H9 (cell line): Measurements from ENCODE around the gene C1QBP. TPM values are rescaled to one million over a fixed set of nuclear protein-coding genes. Genes with fewer than 3 reads are reported as not detected.

Source experiments
- DNase-seq: peaks from one replicate; pipeline ENCODE4 v3.0.0-alpha.2; 2017
- H2AFZ ChIP-seq: one replicate; pipeline ENCODE4 v1.6.1; 2013; ENCODE audit warnings: mild to moderate bottlenecking, low read length, control low read depth, moderate library complexity
- H2AK5ac ChIP-seq: 2 replicates; pipeline ENCODE4 v1.6.1; 2013; ENCODE audit warnings: low read length, control low read depth, mixed read lengths; ENCODE audit not compliant: insufficient read length
- H2BK120ac ChIP-seq: one replicate; pipeline ENCODE4 v1.6.1; 2013; ENCODE audit warnings: low read depth, mild to moderate bottlenecking, low read length, control low read depth, inconsistent platforms; ENCODE audit not compliant: poor library complexity, severe bottlenecking
- H2BK12ac ChIP-seq: 2 replicates; pipeline ENCODE4 v1.6.1; 2013; ENCODE audit warnings: low read length, control low read depth, mixed read lengths, low read depth; ENCODE audit not compliant: insufficient read length
- H2BK15ac ChIP-seq: 2 replicates; pipeline ENCODE4 v1.6.1; 2013; ENCODE audit warnings: low read depth, low read length, control low read depth
- H2BK20ac ChIP-seq: one replicate; pipeline ENCODE4 v1.6.1; 2013; ENCODE audit warnings: low read depth, mild to moderate bottlenecking, low read length, control low read depth, inconsistent platforms; ENCODE audit not compliant: poor library complexity, severe bottlenecking
- H2BK5ac ChIP-seq: 2 replicates; pipeline ENCODE4 v1.6.1; 2013; ENCODE audit warnings: low read length, control low read depth, mixed read lengths; ENCODE audit not compliant: insufficient read length
- H3K14ac ChIP-seq: 2 replicates; pipeline ENCODE4 v1.6.1; 2013; ENCODE audit warnings: low read length, control low read depth; ENCODE audit not compliant: insufficient read depth
- H3K18ac ChIP-seq: 2 replicates; pipeline ENCODE4 v1.6.1; 2013; ENCODE audit warnings: low read depth, mild to moderate bottlenecking, mixed read lengths, low read length, control low read depth; ENCODE audit not compliant: insufficient read length
- H3K23ac ChIP-seq: 2 replicates; pipeline ENCODE4 v1.6.1; 2013; ENCODE audit warnings: low read length, control low read depth, mixed read lengths, low read depth; ENCODE audit not compliant: insufficient read length
- H3K23me2 ChIP-seq: 2 replicates; pipeline ENCODE4 v1.6.1; 2013; ENCODE audit warnings: low read depth, mild to moderate bottlenecking, mixed read lengths, low read length, control low read depth; ENCODE audit not compliant: insufficient read length, poor library complexity, severe bottlenecking
- H3K27ac ChIP-seq: 2 replicates; pipeline ENCODE4 v1.5.1; 2013; ENCODE audit warnings: low read length, control low read depth, mixed read lengths, low read depth; ENCODE audit not compliant: insufficient read length
- H3K27me3 ChIP-seq: 2 replicates; pipeline ENCODE4 v1.6.1; 2013; ENCODE audit warnings: low read length, control low read depth, inconsistent platforms; ENCODE audit not compliant: insufficient read depth
- H3K4ac ChIP-seq: 2 replicates; pipeline ENCODE4 v1.6.1; 2013; ENCODE audit warnings: low read depth, mild to moderate bottlenecking, control low read depth, inconsistent platforms, low read length, moderate library complexity
- H3K4me1 ChIP-seq: 2 replicates; pipeline ENCODE4 v1.6.1; 2013; ENCODE audit warnings: low read length, control low read depth, inconsistent platforms; ENCODE audit not compliant: insufficient read depth
- H3K4me2 ChIP-seq: 2 replicates; pipeline ENCODE4 v1.6.1; 2013; ENCODE audit warnings: low read length, control low read depth, mixed read lengths; ENCODE audit not compliant: insufficient read length, insufficient read depth
- H3K56ac ChIP-seq: 2 replicates; pipeline ENCODE4 v1.6.1; 2013; ENCODE audit warnings: low read depth, mild to moderate bottlenecking, mixed read lengths, low read length, control low read depth; ENCODE audit not compliant: insufficient read length
- H3K79me1 ChIP-seq: 2 replicates; pipeline ENCODE4 v1.6.1; 2013; ENCODE audit warnings: low read depth, mild to moderate bottlenecking, moderate library complexity, low read length, control low read depth, inconsistent platforms; ENCODE audit not compliant: insufficient read depth, poor library complexity, severe bottlenecking
- H3K79me2 ChIP-seq: 2 replicates; pipeline ENCODE4 v1.6.1; 2013; ENCODE audit warnings: low read length, control low read depth, inconsistent platforms; ENCODE audit not compliant: insufficient read depth
- H3K9ac ChIP-seq: 2 replicates; pipeline ENCODE4 v1.6.1; 2013; ENCODE audit warnings: low read length, control low read depth, mixed read lengths; ENCODE audit not compliant: insufficient read length; ENCODE audit errors: extremely low read depth
- H3K9me3 ChIP-seq: one replicate; pipeline ENCODE4 v1.6.1; 2013; ENCODE audit warnings: low read depth, low read length, inconsistent platforms; ENCODE audit not compliant: control insufficient read depth
- H3T11ph ChIP-seq: one replicate; pipeline ENCODE4 v1.6.1; 2013; ENCODE audit warnings: mild to moderate bottlenecking, low read length, control low read depth, inconsistent platforms
- H4K20me1 ChIP-seq: one replicate; pipeline ENCODE4 v1.6.1; 2013; ENCODE audit not compliant: control insufficient read depth, insufficient read length, insufficient read depth
- H4K5ac ChIP-seq: 2 replicates; pipeline ENCODE4 v1.6.1; 2013; ENCODE audit warnings: low read depth, mild to moderate bottlenecking, mixed read lengths, low read length, control low read depth; ENCODE audit not compliant: insufficient read length
- H4K8ac ChIP-seq: replicated peaks from 2 replicates; pipeline ENCODE4 v1.6.1; 2013; ENCODE audit warnings: low read length, control low read depth, mixed read lengths, low read depth; ENCODE audit not compliant: insufficient read length
- H4K91ac ChIP-seq: 2 replicates; pipeline ENCODE4 v1.6.1; 2013; ENCODE audit warnings: low read depth, mild to moderate bottlenecking, moderate library complexity, mixed read lengths, low read length, control low read depth; ENCODE audit not compliant: insufficient read length
- H3K27ac Mint-ChIP-seq, 3 experiments: 2 replicates in 2 of 3; 3 replicates in 1 of 3; pipeline ENCODE4 v1.8.0; 2020 to 2021; ENCODE audit warnings: mixed read lengths in 3 of 3, mild to moderate bottlenecking in 1 of 3, moderate library complexity in 1 of 3
- H3K27me3 Mint-ChIP-seq: 2 replicates; pipeline ENCODE4 v1.8.0; 2021; ENCODE audit warnings: low read depth, mild to moderate bottlenecking, moderate library complexity, mixed read lengths
- H3K36me3 Mint-ChIP-seq, 3 experiments: 2 replicates in 2 of 3; 3 replicates in 1 of 3; pipeline ENCODE4 v1.8.0; 2020 to 2021; ENCODE audit warnings: low read depth in 3 of 3, mixed read lengths in 3 of 3; ENCODE audit not compliant: insufficient read depth in 1 of 3
- H3K4me1 Mint-ChIP-seq, 2 experiments: 2 replicates each; pipeline ENCODE4 v1.8.0; 2020; ENCODE audit warnings: mixed read lengths in 2 of 2
- H3K4me3 Mint-ChIP-seq, 2 experiments: 2 replicates in 1 of 2; 3 replicates in 1 of 2; pipeline ENCODE4 v1.8.0; 2020 to 2021; ENCODE audit warnings: mild to moderate bottlenecking in 2 of 2, mixed read lengths in 2 of 2, moderate library complexity in 1 of 2
- H3K9me3 Mint-ChIP-seq, 2 experiments: 2 replicates in 1 of 2; 3 replicates in 1 of 2; pipeline ENCODE4 v1.8.0; 2020; ENCODE audit warnings: mild to moderate bottlenecking in 2 of 2, mixed read lengths in 2 of 2, moderate library complexity in 1 of 2
- CTCF ChIP-seq: fragments of 200-600 bp; sonication (generic); conservative IDR thresholded peaks from 3 replicates; pipeline ENCODE4 v1.8.0; 2021; ENCODE audit warnings: antibody characterized with exemption, mild to moderate bottlenecking
- WGBS: extraction: QIAGEN DNeasy Blood & Tissue Kit; methylation state at CpG from one replicate; pipeline ENCODE4 v1.1.7; 2013; ENCODE audit warnings: missing lambda C conversion rate, low lambda C conversion rate, mixed read lengths; ENCODE audit not compliant: insufficient read length; ENCODE audit errors: extremely low coverage; 5-methylcytosine and 5-hydroxymethylcytosine counted together
- total RNA-seq: library from RNA; stranded (reverse); gene quantifications from 2 replicates; pipeline ENCODE4 v1.2.1, GENCODE V29; 2021

Gene C1QBP
- total RNA-seq, 1 experiment from 2014 or later, result 390 TPM

- H3K9me3 Mint-ChIP-seq, result no peaks in the 10 kb centered on the region
- no CpG with 5 or more reads among the region's 8 CpGs for WGBS
- Histone ChIP-seq H3K9ac (no peak overlapping the region), H2BK12ac (no peak overlapping the region), H2AK5ac (no peak overlapping the region), H3K4ac (no peak overlapping the region), H2BK20ac (no peak overlapping the region), H2BK5ac (no peak overlapping the region), H4K8ac (no peak overlapping the region), H3K23ac (no peak overlapping the region), H4K91ac (no peak overlapping the region), H3K27ac (no peak overlapping the region), H3K27me3 (no peaks in the 10 kb centered on the region), H3T11ph (no peak overlapping the region), H2BK15ac (no peak overlapping the region), H3K79me1 (no peaks in the 10 kb centered on the region), H4K20me1 (no peaks in the 10 kb centered on the region), H3K79me2 (no peaks in the 10 kb centered on the region), H3K56ac (no peak overlapping the region), H3K4me2 (no peak overlapping the region), H3K18ac (no peak overlapping the region), H2AFZ (no peak overlapping the region), H2BK120ac (no peak overlapping the region), H3K9me3 (no peaks in the 10 kb centered on the region), H3K14ac (no peak overlapping the region), H3K23me2 (no peaks in the 10 kb centered on the region), H4K5ac (no peak overlapping the region), H3K4me1 (no peaks in the 10 kb centered on the region)
- H3K27me3 Mint-ChIP-seq, result no peaks in the 10 kb centered on the region
- H3K27ac Mint-ChIP-seq, result no peak overlapping the region
- peaks cover 50 to 84% (median 83%) of the 10 kb centered on the region in 3 experiments; a peak in 6 of 7 replicates for H3K36me3 Mint-ChIP-seq
- no peak for TF ChIP-seq CTCF
- no peak for DNase-seq
- no peak overlapping the region for H3K4me3 Mint-ChIP-seq
- H3K4me1 Mint-ChIP-seq, result no peaks in the 10 kb centered on the region
These were observed 7.8 kb upstream of the C1QBP start for GRCh38 chr17:5446786-5447185.
